Fibroblast of skin of back (primary cell): Measurements from ENCODE around the gene FAM209A.
A peak's percentile ranks its signal among the peaks of the same experiment; 100 is the strongest.

Experiments used
- DNase-seq: peaks from one replicate; pipeline ENCODE4 v3.0.0-alpha.2; 2013

Gene FAM209A

DNA sequence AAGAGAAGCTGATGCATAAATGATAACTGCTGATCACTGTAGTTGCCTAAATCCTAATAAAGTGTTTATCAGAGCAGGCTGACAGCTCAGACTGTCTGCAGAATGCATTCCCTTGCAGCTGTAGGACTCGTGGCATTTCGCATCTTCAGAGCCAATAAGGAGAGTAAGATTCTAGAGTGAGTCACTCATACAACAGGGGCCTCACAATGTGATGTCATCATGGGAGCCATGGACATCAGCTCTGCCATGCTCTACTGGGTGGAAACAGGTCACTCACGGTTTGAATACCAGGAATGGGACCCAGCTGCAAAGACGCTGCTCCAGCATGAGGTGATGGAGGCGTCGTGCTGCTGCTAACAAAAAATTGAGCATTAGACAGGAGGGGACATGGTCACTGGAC, 15.9 kb downstream of the FAM209A start:
- DNase-seq, result peak; percentile 28

DNA sequence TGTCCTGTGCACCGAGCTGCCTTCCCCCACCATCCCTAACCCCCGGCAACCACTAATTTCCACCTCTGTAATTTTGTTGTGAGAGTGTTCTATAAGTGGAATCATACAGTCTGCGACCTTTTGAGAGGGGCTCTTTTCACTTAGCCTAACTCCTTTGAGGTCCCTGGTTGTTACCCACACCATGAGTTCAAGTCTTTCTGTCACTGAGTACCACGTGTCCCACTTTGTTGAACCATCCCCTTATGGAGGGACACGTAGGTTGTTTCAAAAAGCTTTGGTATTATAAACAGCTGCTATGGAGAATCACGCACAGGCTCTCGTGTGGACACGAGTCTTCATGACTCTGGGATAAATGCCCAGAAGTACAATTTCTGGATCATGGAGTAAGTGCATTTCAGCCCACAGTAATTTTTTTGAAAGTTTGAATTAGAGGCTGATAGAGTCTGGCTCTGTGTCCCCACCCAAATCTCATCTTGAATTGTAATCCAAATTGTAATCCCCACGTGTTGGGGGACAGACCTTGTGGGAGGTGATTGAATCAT, 18.0 kb downstream of the FAM209A start:
- DNase-seq, result no peak

DNA sequence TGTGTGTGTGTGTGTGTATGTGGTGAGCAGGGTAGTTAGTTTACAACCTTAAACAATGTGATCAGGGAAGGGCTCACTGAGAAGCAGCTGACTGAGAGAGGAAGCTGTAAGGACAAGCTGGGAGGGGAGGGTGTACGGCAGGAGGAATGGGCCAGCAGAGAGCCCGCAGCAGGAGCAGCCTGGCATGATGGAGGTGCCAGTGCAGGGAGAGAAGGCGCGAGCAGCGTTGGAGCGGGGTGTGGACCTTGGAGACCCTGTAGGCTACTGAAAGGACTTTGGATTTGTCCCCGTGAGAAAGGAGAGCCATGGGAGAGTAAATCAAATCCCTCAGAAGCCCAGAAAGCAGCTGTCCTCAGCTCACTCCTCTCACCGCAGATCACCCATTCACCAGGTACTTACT, 27.0 kb downstream of the FAM209A start:
- no peak for DNase-seq

DNA sequence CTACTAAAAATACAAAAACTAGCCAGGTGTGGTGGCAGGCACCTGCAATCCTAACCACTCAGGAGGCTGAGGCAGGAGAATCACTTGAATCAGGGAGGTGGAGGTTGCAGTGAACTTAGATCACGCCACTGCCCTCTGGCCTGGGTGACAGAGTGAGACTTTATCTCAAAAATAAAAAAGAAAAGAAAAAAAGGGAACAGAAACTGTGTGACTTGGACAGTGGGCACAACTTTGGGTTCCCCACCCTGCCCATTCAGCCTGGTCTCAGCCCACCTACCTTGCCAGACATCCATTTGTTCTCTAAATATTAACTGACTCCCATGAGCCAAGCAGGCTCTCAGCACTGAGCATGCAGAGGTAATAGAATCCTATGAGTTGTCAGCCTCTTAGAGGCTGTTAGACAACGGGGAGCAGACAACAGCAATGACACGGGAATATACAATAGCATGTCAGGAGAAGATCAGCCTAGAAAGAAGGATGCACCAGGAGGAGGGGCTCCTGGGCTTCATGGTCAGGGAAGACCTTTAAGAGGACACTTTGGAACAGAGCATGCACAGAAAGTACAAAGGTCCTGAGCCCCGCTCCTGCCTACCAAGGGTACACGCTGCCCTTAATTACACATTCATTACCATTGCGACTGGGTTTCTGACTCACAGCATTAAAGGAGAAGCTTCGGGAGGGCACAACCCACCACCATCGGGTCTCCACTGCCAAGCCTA, 28.5 kb downstream of the FAM209A start:
- DNase-seq, result no peak

DNA sequence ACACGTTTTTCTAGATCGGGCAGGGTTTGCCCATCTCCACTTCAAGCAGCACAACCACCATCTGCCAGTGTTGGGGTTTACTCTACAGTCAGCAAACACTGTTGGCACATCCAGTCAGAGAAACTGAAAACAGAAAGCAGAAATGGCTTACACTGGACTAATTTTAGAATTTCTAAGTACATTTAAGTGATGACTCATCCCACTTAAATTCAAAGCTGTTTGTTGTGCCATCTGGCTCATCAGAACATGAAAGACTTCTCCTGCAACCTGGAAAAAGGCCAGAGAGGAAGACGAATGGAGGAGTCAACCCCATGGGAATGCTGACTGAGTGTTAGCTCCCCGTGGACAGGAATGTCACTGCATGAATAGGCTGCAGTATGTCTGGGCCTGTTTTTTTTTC, 30.3 kb downstream of the FAM209A start:
- peak; percentile 97 for DNase-seq

DNA sequence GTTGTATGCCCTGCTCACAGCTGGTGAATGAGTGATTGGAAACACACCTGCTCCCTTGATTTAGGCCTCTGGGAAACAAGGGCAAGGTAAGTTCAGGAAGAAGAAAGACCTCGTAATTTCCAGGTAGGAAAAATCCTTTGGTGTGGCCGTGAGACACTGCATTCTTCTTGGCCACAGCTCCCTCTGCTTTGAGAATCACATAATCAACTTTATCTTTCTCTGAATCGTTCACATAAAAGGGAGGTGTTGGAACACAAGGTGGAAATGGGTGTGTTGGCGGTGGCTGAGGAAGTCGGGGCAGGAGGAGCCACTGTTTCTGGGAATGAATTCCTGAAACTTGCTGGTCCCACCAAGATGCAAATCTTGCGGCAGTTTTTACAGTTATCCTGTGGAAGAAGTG, 34.4 kb downstream of the FAM209A start:
- DNase-seq, result no peak

DNA sequence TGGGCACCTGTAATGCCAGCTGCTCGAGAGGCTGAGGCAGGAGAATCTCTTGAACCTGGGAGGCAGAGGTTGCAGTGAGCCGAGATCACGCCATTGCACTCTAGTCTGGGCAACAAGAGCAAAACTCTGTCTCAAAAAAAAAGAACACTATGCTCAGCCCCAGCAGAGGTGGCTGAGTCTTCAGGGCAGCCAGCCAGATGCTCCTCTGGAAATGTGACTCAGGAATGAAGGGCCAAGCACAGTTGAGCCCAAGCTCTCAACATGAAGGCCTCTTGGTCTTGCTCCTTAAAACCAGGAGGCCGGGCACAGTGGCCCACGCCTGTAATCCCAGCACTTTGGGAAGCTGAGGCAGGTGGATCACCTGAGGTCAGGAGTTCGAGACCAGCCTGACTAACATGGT, 40.0 kb downstream of the FAM209A start:
- DNase-seq, result peak; percentile 9

DNA sequence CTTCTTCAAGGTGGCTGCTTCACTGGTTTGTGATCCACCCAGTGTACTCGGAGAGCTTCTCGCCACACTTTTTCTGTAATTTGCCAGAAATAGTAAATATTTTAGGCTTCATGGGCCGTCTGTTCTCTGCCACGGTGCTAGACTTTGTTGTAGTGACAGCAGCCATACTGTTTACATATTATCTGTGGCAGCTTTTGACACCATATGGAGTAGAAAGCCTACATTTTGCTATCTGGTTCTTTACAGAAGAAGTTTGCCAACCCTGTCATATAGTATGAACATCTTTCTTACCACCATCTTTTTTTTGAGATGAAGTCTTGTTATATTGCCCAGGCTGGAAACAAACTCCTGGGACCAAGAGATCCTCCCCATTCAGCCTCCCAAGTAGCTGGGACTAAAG, 41.0 kb downstream of the FAM209A start:
- DNase-seq, result no peak

DNA sequence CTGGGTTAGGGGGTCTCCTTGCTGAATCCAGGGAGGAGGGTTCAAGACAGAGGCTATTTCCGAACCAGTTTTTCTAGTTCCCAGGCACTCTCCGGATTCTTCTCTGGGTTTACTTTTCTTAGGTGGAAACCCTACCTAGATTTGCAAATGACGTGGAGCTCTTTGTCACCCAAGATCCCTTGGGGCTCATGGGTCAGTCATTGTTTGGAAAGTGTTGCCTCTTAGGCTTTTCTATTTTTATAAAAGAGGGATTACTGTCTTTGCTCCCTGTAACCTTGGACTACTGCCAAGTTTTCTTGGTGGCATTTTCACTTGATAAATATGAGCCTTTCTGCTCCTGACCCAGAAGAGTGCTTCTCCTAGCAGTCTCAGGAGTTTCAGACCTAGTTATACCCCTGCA, 42.1 kb downstream of the FAM209A start:
- peak; percentile 15 for DNase-seq

DNA sequence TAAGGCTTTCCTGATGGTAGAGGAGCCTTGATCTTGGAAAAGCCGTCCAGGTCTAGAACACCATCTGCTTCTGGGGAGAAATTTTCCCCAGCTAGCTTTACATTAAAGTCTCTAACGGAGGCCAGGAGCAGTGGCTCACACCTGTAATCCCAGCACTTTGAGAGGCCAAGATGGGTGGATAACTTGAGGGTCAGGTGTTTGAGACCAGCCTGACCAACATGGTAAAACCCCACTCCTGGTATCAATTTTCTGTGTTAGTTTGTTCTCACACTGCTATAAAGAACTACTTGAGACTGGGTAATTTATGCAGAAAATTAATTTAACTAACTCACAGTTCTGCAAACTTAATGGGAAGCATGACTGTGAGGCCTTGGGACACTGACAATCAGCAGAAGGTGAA, 46.3 kb downstream of the FAM209A start:
- DNase-seq, result no peak

DNA sequence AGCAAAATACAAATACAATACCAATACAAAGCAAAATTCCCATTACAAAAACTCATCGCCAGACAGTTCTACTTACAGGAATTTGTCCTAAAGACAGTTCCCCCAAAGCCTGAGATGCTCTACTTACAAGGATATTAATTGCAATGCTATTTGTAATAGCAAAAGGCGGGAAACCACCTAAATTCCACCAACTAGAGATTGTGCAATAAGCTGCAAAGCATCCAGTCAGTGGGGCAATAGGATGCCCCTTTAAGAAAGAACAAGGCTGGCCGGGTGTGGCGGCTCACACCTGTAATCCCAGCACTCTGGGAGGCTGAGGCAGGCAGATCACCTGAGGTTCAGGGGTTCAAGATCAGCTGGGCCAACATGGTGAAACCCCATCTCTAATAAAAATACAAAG, 47.6 kb downstream of the FAM209A start:
- no peak for DNase-seq

DNA sequence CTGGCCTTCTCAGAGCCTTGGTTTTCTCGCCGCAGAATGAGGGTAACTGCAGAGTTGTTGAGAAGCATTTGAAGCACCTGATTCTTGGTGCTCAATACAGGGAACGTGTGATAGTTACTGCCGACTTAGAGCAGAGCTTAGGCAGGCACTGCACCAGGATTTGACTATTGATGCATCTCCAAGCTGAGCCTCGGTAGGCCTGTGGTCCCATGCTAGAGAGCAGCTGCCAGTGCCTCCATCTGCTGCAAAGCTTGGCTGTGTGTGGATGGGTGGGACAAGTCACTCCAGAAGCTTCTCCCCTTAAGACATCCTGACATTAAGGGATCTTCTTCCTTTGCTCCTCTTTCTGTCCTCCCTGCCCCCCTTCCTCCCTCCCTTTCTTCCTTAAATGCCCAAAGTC, 49.4 kb downstream of the FAM209A start:
- DNase-seq, result no peak

DNA sequence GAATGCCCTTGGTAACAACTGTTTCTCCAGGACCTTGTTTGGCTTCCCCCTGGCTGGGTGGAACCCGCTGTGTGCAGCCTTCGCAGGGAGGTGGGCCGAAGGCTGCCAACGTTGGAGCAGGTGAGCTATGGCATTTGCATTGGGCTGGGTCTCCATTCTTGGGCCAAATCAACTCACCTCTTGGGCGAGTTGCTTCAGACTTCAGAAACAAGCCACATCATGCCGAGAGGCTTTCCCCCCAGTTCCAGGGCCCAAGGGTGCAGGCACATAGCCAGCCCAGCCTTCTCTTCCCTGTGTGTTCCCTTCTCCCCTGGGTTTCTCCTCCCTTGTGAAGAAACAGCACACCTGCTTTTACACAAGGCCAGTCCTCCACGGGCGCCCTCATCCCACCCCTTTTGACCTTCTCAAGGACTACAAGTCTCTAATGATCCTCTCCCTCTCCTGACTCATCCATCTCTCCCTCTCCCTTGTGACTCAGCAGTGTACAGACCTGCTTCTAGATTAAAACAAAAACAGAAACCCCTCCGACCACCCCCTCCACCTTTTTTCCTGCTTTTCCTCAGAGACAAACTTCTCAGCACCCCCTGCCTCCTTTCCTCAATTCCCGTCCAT, 50.1 kb downstream of the FAM209A start:
- no peak for DNase-seq

DNA sequence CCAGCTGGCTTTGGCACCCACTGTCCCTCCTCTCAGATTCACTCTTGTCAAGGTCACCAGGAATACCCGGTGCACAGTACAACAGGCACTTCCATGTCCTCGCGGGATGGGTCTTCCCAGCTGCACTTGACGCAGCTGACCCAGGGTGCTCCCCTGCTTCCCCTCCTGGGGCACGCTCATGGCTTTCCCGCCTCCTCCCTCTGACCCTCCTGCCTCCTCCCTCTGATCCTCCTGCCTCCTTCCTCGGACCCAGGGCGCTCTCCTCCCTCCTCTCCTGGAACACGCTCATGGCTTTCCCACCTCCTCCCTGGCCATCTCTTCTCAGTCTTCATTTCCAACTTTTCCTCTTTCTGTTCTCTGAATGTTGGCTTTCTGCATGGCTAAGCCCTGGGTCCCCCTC, 50.6 kb downstream of the FAM209A start:
- DNase-seq, result no peak
